CD14-positive monocyte (primary cell): ENCODE measurements around the gene DCAF6. TPM values are rescaled to one million over a fixed set of nuclear protein-coding genes. Genes with fewer than 3 reads are reported as not detected.

Source experiments
- DNase-seq, 3 donors: peaks; one replicate each; pipeline ENCODE4 v3.0.0-alpha.2; 2011 to 2022
- H2AFZ ChIP-seq: 2 replicates; pipeline ENCODE4 v1.6.0; 2012; ENCODE audit warnings: mild to moderate bottlenecking, low read depth, low read length, inconsistent platforms; ENCODE audit not compliant: insufficient read depth, poor library complexity, severe bottlenecking
- H3K27ac ChIP-seq, 2 donors: 1 replicate in 1 of 2; 2 replicates in 1 of 2; pipeline ENCODE4 v1.5.1; 2012 to 2013; ENCODE audit warnings: low read length in 2 of 2, control low read depth in 1 of 2, inconsistent platforms in 1 of 2, low read depth in 1 of 2, mild to moderate bottlenecking in 1 of 2
- H3K27me3 ChIP-seq, 2 donors: one replicate each; pipeline versions ENCODE4 v1.6.0 to v1.6.1; 2011 to 2013; ENCODE audit warnings: low read length in 2 of 2; ENCODE audit not compliant: control insufficient read depth in 2 of 2, insufficient read depth in 2 of 2
- H3K36me3 ChIP-seq, 2 donors: replicated peaks in 1 of 2; 1 replicate in 1 of 2; 2 replicates in 1 of 2; pipeline versions ENCODE4 v1.5.1 to v1.6.1; 2012 to 2013; ENCODE audit warnings: low read length in 2 of 2, control low read depth in 1 of 2, inconsistent platforms in 1 of 2, mild to moderate bottlenecking in 1 of 2; ENCODE audit not compliant: insufficient read depth in 2 of 2, control insufficient read depth in 1 of 2
- H3K4me1 ChIP-seq, 2 donors: 1 replicate in 1 of 2; 2 replicates in 1 of 2; pipeline versions ENCODE4 v1.5.1 to v1.6.1; 2012 to 2013; ENCODE audit warnings: low read length in 2 of 2, control low read depth in 1 of 2, inconsistent platforms in 1 of 2, mild to moderate bottlenecking in 1 of 2, moderate library complexity in 1 of 2; ENCODE audit not compliant: insufficient read depth in 2 of 2, control insufficient read depth in 1 of 2
- H3K4me2 ChIP-seq: replicated peaks from 2 replicates; pipeline ENCODE3; 2012; ENCODE audit warnings: low read length, moderate library complexity, mild to moderate bottlenecking; ENCODE audit not compliant: poor library complexity, severe bottlenecking; ENCODE audit errors: extremely low read depth
- H3K4me3 ChIP-seq, 3 experiments: fragments of 200-600 bp in 1 of 3; sonication (generic) in 1 of 3; replicated peaks in 1 of 3; 1 replicate in 2 of 3; 2 replicates in 1 of 3; pipeline ENCODE4 v1.5.1; 2011 to 2013; ENCODE audit warnings: low read length in 3 of 3, mild to moderate bottlenecking in 3 of 3, control low read depth in 2 of 3, low read depth in 2 of 3, inconsistent platforms in 1 of 3, moderate library complexity in 1 of 3
- H3K79me2 ChIP-seq: 2 replicates; pipeline ENCODE4 v1.6.0; 2012; ENCODE audit warnings: mild to moderate bottlenecking, control low read depth, inconsistent platforms, low read length, moderate library complexity; ENCODE audit not compliant: insufficient read depth
- H3K9ac ChIP-seq: 2 replicates; pipeline ENCODE4 v1.6.0; 2017; ENCODE audit warnings: low read length, mild to moderate bottlenecking; ENCODE audit not compliant: insufficient read depth, poor library complexity, severe bottlenecking
- H3K9me3 ChIP-seq, 2 donors: replicated peaks in 1 of 2; 1 replicate in 1 of 2; 2 replicates in 1 of 2; pipeline versions ENCODE4 v1.5.1 to v1.6.1; 2012 to 2013; ENCODE audit warnings: low read length in 2 of 2, control low read depth in 1 of 2; ENCODE audit not compliant: control insufficient read depth in 1 of 2, insufficient read depth in 1 of 2
- H4K20me1 ChIP-seq: 2 replicates; pipeline ENCODE4 v1.6.0; 2012; ENCODE audit warnings: mild to moderate bottlenecking, low read length, control low read depth, moderate library complexity; ENCODE audit not compliant: insufficient read depth
- H3K27ac Mint-ChIP-seq, 7 donors: one replicate each; pipeline ENCODE4 v1.8.0; 2020; ENCODE audit warnings: mild to moderate bottlenecking in 7 of 7, mixed read lengths in 7 of 7, moderate library complexity in 6 of 7, inconsistent platforms in 2 of 7
- H3K27me3 Mint-ChIP-seq, 3 donors: one replicate each; pipeline ENCODE4 v1.8.0; 2021 to 2022; ENCODE audit warnings: low read depth in 3 of 3, mild to moderate bottlenecking in 3 of 3, mixed read lengths in 3 of 3, moderate library complexity in 3 of 3, inconsistent platforms in 1 of 3
- H3K36me3 Mint-ChIP-seq, 2 donors: one replicate each; pipeline ENCODE4 v1.8.0; 2020; ENCODE audit warnings: mixed read lengths in 2 of 2, inconsistent platforms in 1 of 2, mild to moderate bottlenecking in 1 of 2
- H3K4me1 Mint-ChIP-seq: one replicate; pipeline ENCODE4 v1.8.0; 2020; ENCODE audit warnings: mild to moderate bottlenecking, mixed read lengths
- H3K4me3 Mint-ChIP-seq, 2 donors: one replicate each; pipeline ENCODE4 v1.8.0; 2020; ENCODE audit warnings: mild to moderate bottlenecking in 2 of 2, mixed read lengths in 2 of 2, moderate library complexity in 1 of 2
- H3K9me3 Mint-ChIP-seq, 7 donors: one replicate each; pipeline ENCODE4 v1.8.0; 2020 to 2022; ENCODE audit warnings: mixed read lengths in 7 of 7, mild to moderate bottlenecking in 6 of 7, moderate library complexity in 6 of 7, inconsistent platforms in 2 of 7
- CTCF ChIP-seq: fragments of 200-600 bp; IDR thresholded peaks from one replicate; pipeline ENCODE4 v1.8.0; 2022; ENCODE audit warnings: antibody characterized with exemption, mild to moderate bottlenecking
- WGBS: methylation state at CpG from one replicate; pipeline ENCODE4 v1.1.5; 2013; ENCODE audit warnings: missing lambda C conversion rate; ENCODE audit not compliant: insufficient coverage; 5-methylcytosine and 5-hydroxymethylcytosine counted together
- intact Hi-C, 2 donors: fragments of 100-400 bp; cut with micrococcal nuclease; formaldehyde crosslinking; loops; one replicate each; pipeline versions ENCODE4 v1.15.0 to v1.15.1; 2023
- polyA plus RNA-seq, 3 donors: library from polyadenylated mRNA; depleted of rRNA in 1 of 3; unstranded in 2 of 3; stranded (reverse) in 1 of 3; fragments of 300-500 nt in 2 of 3; fragments of >200 nt in 1 of 3; fragmentation: Illumina TruSeq in 2 of 3; gene quantifications; 1 replicate in 2 of 3; 2 replicates in 1 of 3; pipeline ENCODE4 v1.2.3, GENCODE V29; 2012 to 2021

The DCAF6 gene
- polyA plus RNA-seq, 3 donors, result 11.8 to 16.1 (median 11.9) TPM

- H3K9me3 ChIP-seq, result no peaks in the 10 kb centered on the region
- no peaks in the 10 kb centered on the region for H3K27me3 ChIP-seq
- H3K4me3 ChIP-seq, result no peak overlapping the region
- H3K4me2 ChIP-seq, result no peak overlapping the region
- WGBS, result 93% methylated on average over 27 of the region's 27 CpGs
- no peak overlapping the region for H3K27ac ChIP-seq
- no peak overlapping the region for H3K9ac ChIP-seq
- no peaks in the 10 kb centered on the region for H3K36me3 Mint-ChIP-seq
- no peaks in the 10 kb centered on the region for H3K79me2 ChIP-seq
- DNase-seq, result no peak
- peaks cover 0 to 1% (median 0%) of the 10 kb centered on the region in 3 donors for H3K27me3 Mint-ChIP-seq
- H3K4me1 Mint-ChIP-seq, result no peaks in the 10 kb centered on the region
- H4K20me1 ChIP-seq, result no peaks in the 10 kb centered on the region
- H2AFZ ChIP-seq, result no peak overlapping the region
- H3K9me3 Mint-ChIP-seq, result peaks cover 0 to 2% (median 0%) of the 10 kb centered on the region in 7 donors
- no peak overlapping the region for H3K4me3 Mint-ChIP-seq
- H3K36me3 ChIP-seq, result no peaks in the 10 kb centered on the region
- no peaks in the 10 kb centered on the region for H3K4me1 ChIP-seq
- intact Hi-C loops, result no loop called here
- no peak overlapping the region for H3K27ac Mint-ChIP-seq
- no peak for TF ChIP-seq CTCF
Measured at GRCh38 chr1:168096296-168097165, 160.0 kb downstream of the DCAF6 start.

GRCh38 chr1:168097921-168098528 lies 161.5 kb downstream of the DCAF6 start:
- H3K9ac ChIP-seq, result no peak overlapping the region
- H3K79me2 ChIP-seq, result no peaks in the 10 kb centered on the region
- intact Hi-C loops, result no loop called here
- H2AFZ ChIP-seq, result no peak overlapping the region
- no peaks in the 10 kb centered on the region for H3K4me1 ChIP-seq
- H3K36me3 ChIP-seq, result no peaks in the 10 kb centered on the region
- H3K27me3 Mint-ChIP-seq, result peaks cover 0 to 2% (median 0%) of the 10 kb centered on the region in 3 donors
- no peaks in the 10 kb centered on the region for H4K20me1 ChIP-seq
- H3K27me3 ChIP-seq, result no peaks in the 10 kb centered on the region
- 91% methylated on average over 7 of the region's 12 CpGs for WGBS
- H3K36me3 Mint-ChIP-seq, result no peaks in the 10 kb centered on the region
- no peaks in the 10 kb centered on the region for H3K9me3 ChIP-seq
- no peak for DNase-seq
- no peak overlapping the region for H3K4me2 ChIP-seq
- no peak overlapping the region for H3K27ac ChIP-seq
- peaks cover 0 to 2% (median 0%) of the 10 kb centered on the region in 7 donors for H3K9me3 Mint-ChIP-seq
- H3K4me3 Mint-ChIP-seq, result no peak overlapping the region
- H3K27ac Mint-ChIP-seq, result no peak overlapping the region
- no peak for TF ChIP-seq CTCF
- no peaks in the 10 kb centered on the region for H3K4me1 Mint-ChIP-seq
- H3K4me3 ChIP-seq, result no peak overlapping the region
